ENCODE data around the gene LPCAT1. TPM values are rescaled to one million over a fixed set of nuclear protein-coding genes. Genes with fewer than 3 reads are reported as not detected.

Gene LPCAT1
- total RNA-seq, 1 donor from 2014 or later = 108 TPM

- Mint-ChIP-seq H3K36me3 (no peaks in the 10 kb centered on the region), H3K4me1 (no peaks in the 10 kb centered on the region), H3K9me3 (peaks cover 2% of the 10 kb centered on the region), H3K27ac (no peak overlapping the region), H3K4me3 (no peak overlapping the region), H3K27me3 (ENCODE audit: insufficient read depth, low read depth) (peaks cover 3% of the 10 kb centered on the region)
- TF ChIP-seq EZH2 (IDR thresholded peaks at IDR 0.05) (no peak), CTCF (IDR thresholded peaks at IDR 0.05) (no peak), EZH2phosphoT487 (IDR thresholded peaks at IDR 0.05) (no peak)
- no peak overlapping the region for H3K27ac ChIP-seq
- no peak overlapping the region for H3K9ac ChIP-seq
- no peak overlapping the region for H2AFZ ChIP-seq (replicated peaks)
- no peaks in the 10 kb centered on the region for H4K20me1 ChIP-seq (ENCODE audit: low read depth)
- no peaks in the 10 kb centered on the region for H3K27me3 ChIP-seq
- no peaks in the 10 kb centered on the region for H3K4me1 ChIP-seq
- no peak overlapping the region for H3K4me3 ChIP-seq
- DNase-seq (ENCODE audit: low spot score) = no peak
- H3F3A ChIP-seq (ENCODE audit: low read depth) = no peaks in the 10 kb centered on the region
- H3K36me3 ChIP-seq = no peaks in the 10 kb centered on the region
- no peak overlapping the region for H3K4me2 ChIP-seq
- no peaks in the 10 kb centered on the region for H3K9me3 ChIP-seq (ENCODE audit: low read depth)
- no peaks in the 10 kb centered on the region for H3K79me2 ChIP-seq (ENCODE audit: low read depth)
Observed at GRCh38 chr5:1558944-1559343, 35.2 kb upstream of the LPCAT1 start.

GRCh38 chr5:1557114-1557873 lies 33.5 kb upstream of the LPCAT1 start:
- Histone ChIP-seq H4K20me1 (ENCODE audit: low read depth) (no peaks in the 10 kb centered on the region), H3F3A (ENCODE audit: low read depth) (no peaks in the 10 kb centered on the region), H2AFZ (replicated peaks) (no peak overlapping the region), H3K4me1 (peaks cover 9% of the 10 kb centered on the region), H3K9ac (no peak overlapping the region), H3K27me3 (no peaks in the 10 kb centered on the region), H3K27ac (no peak overlapping the region), H3K79me2 (ENCODE audit: low read depth) (no peaks in the 10 kb centered on the region), H3K4me2 (no peak overlapping the region), H3K9me3 (ENCODE audit: low read depth) (no peaks in the 10 kb centered on the region), H3K4me3 (no peak overlapping the region), H3K36me3 (no peaks in the 10 kb centered on the region)
- TF ChIP-seq EZH2 (IDR thresholded peaks at IDR 0.05) (no peak), EZH2phosphoT487 (IDR thresholded peaks at IDR 0.05) (no peak), CTCF (IDR thresholded peaks at IDR 0.05) (no peak)
- Mint-ChIP-seq H3K36me3 (no peaks in the 10 kb centered on the region), H3K9me3 (peaks cover 2% of the 10 kb centered on the region), H3K27me3 (ENCODE audit: insufficient read depth, low read depth) (peaks cover 3% of the 10 kb centered on the region), H3K4me3 (no peak overlapping the region), H3K27ac (no peak overlapping the region), H3K4me1 (peaks cover 11% of the 10 kb centered on the region)
- DNase-seq (ENCODE audit: low spot score) = no peak

GRCh38 chr5:1555808-1556731 lies 32.3 kb upstream of the LPCAT1 start:
- H3K27me3 ChIP-seq = no peaks in the 10 kb centered on the region
- H3K9me3 ChIP-seq (ENCODE audit: low read depth) = no peaks in the 10 kb centered on the region
- Mint-ChIP-seq H3K9me3 (no peaks in the 10 kb centered on the region), H3K4me1 (peaks cover 17% of the 10 kb centered on the region), H3K27ac (no peak overlapping the region), H3K4me3 (no peak overlapping the region), H3K36me3 (no peaks in the 10 kb centered on the region), H3K27me3 (ENCODE audit: insufficient read depth, low read depth) (peaks cover 3% of the 10 kb centered on the region)
- H4K20me1 ChIP-seq (ENCODE audit: low read depth) = no peaks in the 10 kb centered on the region
- no peak overlapping the region for H2AFZ ChIP-seq (replicated peaks)
- no peak overlapping the region for H3K4me3 ChIP-seq
- H3K36me3 ChIP-seq = no peaks in the 10 kb centered on the region
- no peak overlapping the region for H3K9ac ChIP-seq
- peaks cover 11% of the 10 kb centered on the region for H3K4me1 ChIP-seq
- no peak overlapping the region for H3K4me2 ChIP-seq
- DNase-seq (ENCODE audit: low spot score) = no peak
- H3F3A ChIP-seq (ENCODE audit: low read depth) = no peaks in the 10 kb centered on the region
- no peak overlapping the region for H3K27ac ChIP-seq
- no peaks in the 10 kb centered on the region for H3K79me2 ChIP-seq (ENCODE audit: low read depth)
- no peak for TF ChIP-seq EZH2phosphoT487 (IDR thresholded peaks at IDR 0.05)
- no peak for TF ChIP-seq EZH2 (IDR thresholded peaks at IDR 0.05)
- no peak for TF ChIP-seq CTCF (IDR thresholded peaks at IDR 0.05)

Measured in neural progenitor cell (in vitro differentiated cells).